Measurements from ENCODE around the gene SNX32. TPM values are rescaled to one million over a fixed set of nuclear protein-coding genes. Genes with fewer than 3 reads are reported as not detected.

The SNX32 gene
- total and polyA plus RNA-seq, 7 experiments from 2014 or later = 0.38 to 2.0 (median 0.92) TPM

DNA sequence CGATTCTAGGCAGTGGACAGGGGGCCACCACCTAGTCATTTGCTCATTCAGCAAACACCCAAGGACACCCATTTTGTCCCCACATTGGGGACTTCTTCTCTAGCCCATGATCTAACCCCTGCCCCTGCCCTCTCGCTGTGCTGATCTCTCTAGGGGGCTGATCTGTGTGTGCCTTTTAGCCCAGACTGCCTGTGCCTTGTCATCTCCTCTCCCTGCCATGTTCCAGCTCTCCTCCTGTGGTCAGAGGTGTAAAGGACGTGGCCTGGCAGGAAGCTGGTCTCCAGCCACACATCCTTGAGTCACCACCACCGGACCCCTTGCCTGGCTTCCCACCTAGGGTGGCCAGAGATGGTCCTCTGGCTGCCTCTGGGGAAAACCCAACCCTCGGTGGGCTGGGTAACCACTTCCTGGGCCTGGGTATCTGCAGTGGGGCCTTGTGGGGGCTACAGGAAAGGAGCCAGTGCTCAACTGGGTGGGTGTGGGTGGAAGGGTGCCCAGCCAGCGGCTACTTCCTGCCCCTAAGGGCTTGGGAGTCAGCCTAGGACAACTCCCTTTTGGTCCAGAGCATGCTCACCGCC lies 47.2 kb downstream of the SNX32 start:
- Histone ChIP-seq H3K27me3 (ENCODE audit: control insufficient read depth in 2 of 2, insufficient read depth in 2 of 2, low read length in 2 of 2) (no peaks in the 10 kb centered on the region), H3K4me3 (ENCODE audit: low read length) (no peak overlapping the region), H3K9me3 (ENCODE audit: control insufficient read depth in 2 of 3, low read length in 3 of 3) (no peaks in the 10 kb centered on the region), H3K4me1 (ENCODE audit: control insufficient read depth in 2 of 2, insufficient read depth in 2 of 2, low read length in 2 of 2) (peaks cover 31 to 34% of the 10 kb centered on the region in 2 donors), H3K27ac (ENCODE audit: low read depth, low read length) (peak overlapping the region; percentile 39), H3K36me3 (ENCODE audit: control insufficient read depth in 2 of 3, insufficient read depth in 3 of 3, low read length in 3 of 3) (peaks cover 0 to 27% (median 0%) of the 10 kb centered on the region in 3 experiments)
- Mint-ChIP-seq H3K36me3 (peaks cover 0 to 9% (median 3%) of the 10 kb centered on the region in 5 donors), H3K4me1 (peaks cover 12 to 56% (median 29%) of the 10 kb centered on the region in 7 donors), H3K9me3 (no peaks in the 10 kb centered on the region), H3K27me3 (no peaks in the 10 kb centered on the region), H3K4me3 (peak overlapping the region in 6 of 10 donors; percentile 21 to 80 (median 58)), H3K27ac (peak overlapping the region in 6 of 9 donors; percentile 80 to 92 (median 84))
- ChIA-PET CTCF (interaction anchor here (1.0 to 2.5 kb wide), 3 partner anchors 10 to 21 kb away, joined by 3 to 9 read pairs (median 6); partner anchors contain the start of genes CCDC85B and MUS81), POLR2A (interaction anchor here (0.6 to 5.4 kb wide), 6 partner anchors 9 to 374 kb away, joined by 3 to 73 read pairs (median 4); partner anchors contain the start of genes CCDC85B, CFL1, FIBP and MUS81)
- intact Hi-C loops (cut with micrococcal nuclease) = no loop called here
- ATAC-seq (no peak), DNase-seq (no peak)

DNA sequence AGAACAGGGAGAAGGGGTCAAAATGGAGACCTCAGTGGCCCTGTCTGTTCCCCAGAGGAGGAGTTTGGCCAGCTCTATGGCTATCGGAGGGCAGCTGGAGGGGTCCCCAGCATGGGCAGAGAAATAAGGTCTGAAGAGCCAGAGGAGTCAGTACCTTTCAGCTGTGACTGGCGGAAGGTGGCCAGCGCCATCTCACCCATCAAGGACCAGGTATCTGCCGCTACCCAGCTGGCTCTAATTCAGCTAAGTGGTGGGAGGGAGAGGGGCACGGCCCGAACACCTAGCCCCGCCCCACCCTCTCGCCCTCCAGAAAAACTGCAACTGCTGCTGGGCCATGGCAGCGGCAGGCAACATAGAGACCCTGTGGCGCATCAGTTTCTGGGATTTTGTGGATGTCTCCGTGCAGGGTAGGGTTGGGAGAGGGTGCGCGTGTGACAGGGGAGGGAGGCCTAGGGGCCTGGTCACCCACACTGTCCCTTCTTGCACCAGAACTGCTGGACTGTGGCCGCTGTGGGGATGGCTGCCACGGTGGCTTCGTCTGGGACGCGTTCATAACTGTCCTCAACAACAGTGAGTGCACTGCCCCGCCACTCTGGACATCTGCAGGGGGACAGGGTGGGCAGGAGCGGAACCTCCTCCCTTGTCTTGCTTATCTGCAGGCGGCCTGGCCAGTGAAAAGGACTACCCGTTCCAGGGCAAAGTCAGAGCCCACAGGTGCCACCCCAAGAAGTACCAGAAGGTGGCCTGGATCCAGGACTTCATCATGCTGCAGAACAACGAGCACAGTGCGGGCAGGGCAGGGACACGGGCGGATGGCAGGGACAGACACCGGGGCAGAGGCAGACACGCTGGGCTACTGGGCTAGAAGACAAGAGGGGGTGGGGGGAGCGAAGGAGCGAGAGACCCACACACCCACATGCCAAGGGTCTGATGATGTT lies 48.6 kb downstream of the SNX32 start:
- ATAC-seq (no peak), DNase-seq (peak in 1 of 9 donors; percentile 7)
- peaks cover 0 to 27% (median 0%) of the 10 kb centered on the region in 3 experiments for H3K36me3 ChIP-seq (ENCODE audit: control insufficient read depth in 2 of 3, insufficient read depth in 3 of 3, low read length in 3 of 3)
- Mint-ChIP-seq H3K4me1 (peaks cover 20 to 64% (median 36%) of the 10 kb centered on the region in 7 donors), H3K36me3 (peaks cover 0 to 9% (median 3%) of the 10 kb centered on the region in 5 donors), H3K9me3 (peaks cover 0 to 1% (median 0%) of the 10 kb centered on the region in 11 donors), H3K4me3 (peak overlapping the region in 1 of 10 donors; percentile 66), H3K27ac (peak overlapping the region in 6 of 9 donors; percentile 14 to 72 (median 46)), H3K27me3 (no peaks in the 10 kb centered on the region)
- ChIA-PET CTCF (interaction anchor here (0.5 to 3.6 kb wide), 8 partner anchors 8 to 179 kb away, joined by 3 to 38 read pairs (median 4); partner anchors contain the start of genes CCDC85B, MUS81 and SNX32), POLR2A (interaction anchor here (0.8 to 5.4 kb wide), 4 partner anchors 8 to 79 kb away, joined by 3 to 73 read pairs (median 27); partner anchors contain the start of genes CCDC85B, CFL1, FIBP and MUS81)
- H3K4me3 ChIP-seq (ENCODE audit: low read length) = no peak overlapping the region
- no peak overlapping the region for H3K27ac ChIP-seq (ENCODE audit: low read depth, low read length)
- H3K4me1 ChIP-seq (ENCODE audit: control insufficient read depth in 2 of 2, insufficient read depth in 2 of 2, low read length in 2 of 2) = peaks cover 31 to 34% of the 10 kb centered on the region in 2 donors
- H3K9me3 ChIP-seq (ENCODE audit: control insufficient read depth in 2 of 3, low read length in 3 of 3) = no peaks in the 10 kb centered on the region
- no peaks in the 10 kb centered on the region for H3K27me3 ChIP-seq (ENCODE audit: control insufficient read depth in 2 of 2, insufficient read depth in 2 of 2, low read length in 2 of 2)
- intact Hi-C loops (cut with micrococcal nuclease) = no loop called here

DNA sequence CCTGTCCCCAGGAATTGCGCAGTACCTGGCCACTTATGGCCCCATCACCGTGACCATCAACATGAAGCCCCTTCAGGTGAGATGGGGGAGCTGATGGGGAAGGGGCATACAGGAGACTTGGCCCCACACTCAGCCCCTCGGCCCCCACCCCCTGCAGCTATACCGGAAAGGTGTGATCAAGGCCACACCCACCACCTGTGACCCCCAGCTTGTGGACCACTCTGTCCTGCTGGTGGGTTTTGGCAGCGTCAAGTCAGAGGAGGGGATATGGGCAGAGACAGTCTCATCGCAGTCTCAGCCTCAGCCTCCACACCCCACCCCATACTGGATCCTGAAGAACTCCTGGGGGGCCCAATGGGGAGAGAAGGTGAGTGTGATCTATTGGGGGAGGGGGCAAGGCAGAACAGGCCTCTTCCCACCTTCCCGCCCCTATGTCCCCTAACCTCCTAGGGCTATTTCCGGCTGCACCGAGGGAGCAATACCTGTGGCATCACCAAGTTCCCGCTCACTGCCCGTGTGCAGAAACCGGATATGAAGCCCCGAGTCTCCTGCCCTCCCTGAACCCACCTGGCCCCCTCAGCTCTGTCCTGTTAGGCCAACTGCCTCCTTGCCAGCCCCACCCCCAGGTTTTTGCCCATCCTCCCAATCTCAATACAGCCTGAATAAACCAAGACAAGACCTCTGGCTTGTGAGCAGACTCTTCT lies 49.4 kb downstream of the SNX32 start:
- ATAC-seq (no peak), DNase-seq (peak in 1 of 9 donors; percentile 7)
- Mint-ChIP-seq H3K9me3 (peaks cover 0 to 1% (median 0%) of the 10 kb centered on the region in 11 donors), H3K27me3 (no peaks in the 10 kb centered on the region), H3K27ac (peak overlapping the region in 3 of 9 donors; percentile 14 to 93 (median 68)), H3K4me1 (peaks cover 20 to 64% (median 38%) of the 10 kb centered on the region in 7 donors), H3K4me3 (no peak overlapping the region), H3K36me3 (peaks cover 0 to 10% (median 3%) of the 10 kb centered on the region in 5 donors)
- H3K4me1 ChIP-seq (ENCODE audit: control insufficient read depth in 2 of 2, insufficient read depth in 2 of 2, low read length in 2 of 2) = peaks cover 38 to 40% of the 10 kb centered on the region in 2 donors
- ChIA-PET POLR2A (interaction anchor here (12.3 kb wide), 1 partner anchor 20 kb away, joined by 316 read pairs; the partner anchor contains the start of genes CFL1 and MUS81), CTCF (interaction anchor here (0.8 to 9.0 kb wide), 13 partner anchors 12 to 270 kb away, joined by 3 to 159 read pairs (median 7); partner anchors contain the start of genes AP5B1, CFL1, MUS81 and SNX32)
- intact Hi-C loops (cut with micrococcal nuclease) = no loop called here
- no peaks in the 10 kb centered on the region for H3K9me3 ChIP-seq (ENCODE audit: control insufficient read depth in 2 of 3, low read length in 3 of 3)
- H3K4me3 ChIP-seq (ENCODE audit: low read length) = no peak overlapping the region
- H3K27ac ChIP-seq (ENCODE audit: low read depth, low read length) = no peak overlapping the region
- H3K36me3 ChIP-seq (ENCODE audit: control insufficient read depth in 2 of 3, insufficient read depth in 3 of 3, low read length in 3 of 3) = peaks cover 0 to 27% (median 0%) of the 10 kb centered on the region in 3 experiments
- no peaks in the 10 kb centered on the region for H3K27me3 ChIP-seq (ENCODE audit: control insufficient read depth in 2 of 2, insufficient read depth in 2 of 2, low read length in 2 of 2)

DNA sequence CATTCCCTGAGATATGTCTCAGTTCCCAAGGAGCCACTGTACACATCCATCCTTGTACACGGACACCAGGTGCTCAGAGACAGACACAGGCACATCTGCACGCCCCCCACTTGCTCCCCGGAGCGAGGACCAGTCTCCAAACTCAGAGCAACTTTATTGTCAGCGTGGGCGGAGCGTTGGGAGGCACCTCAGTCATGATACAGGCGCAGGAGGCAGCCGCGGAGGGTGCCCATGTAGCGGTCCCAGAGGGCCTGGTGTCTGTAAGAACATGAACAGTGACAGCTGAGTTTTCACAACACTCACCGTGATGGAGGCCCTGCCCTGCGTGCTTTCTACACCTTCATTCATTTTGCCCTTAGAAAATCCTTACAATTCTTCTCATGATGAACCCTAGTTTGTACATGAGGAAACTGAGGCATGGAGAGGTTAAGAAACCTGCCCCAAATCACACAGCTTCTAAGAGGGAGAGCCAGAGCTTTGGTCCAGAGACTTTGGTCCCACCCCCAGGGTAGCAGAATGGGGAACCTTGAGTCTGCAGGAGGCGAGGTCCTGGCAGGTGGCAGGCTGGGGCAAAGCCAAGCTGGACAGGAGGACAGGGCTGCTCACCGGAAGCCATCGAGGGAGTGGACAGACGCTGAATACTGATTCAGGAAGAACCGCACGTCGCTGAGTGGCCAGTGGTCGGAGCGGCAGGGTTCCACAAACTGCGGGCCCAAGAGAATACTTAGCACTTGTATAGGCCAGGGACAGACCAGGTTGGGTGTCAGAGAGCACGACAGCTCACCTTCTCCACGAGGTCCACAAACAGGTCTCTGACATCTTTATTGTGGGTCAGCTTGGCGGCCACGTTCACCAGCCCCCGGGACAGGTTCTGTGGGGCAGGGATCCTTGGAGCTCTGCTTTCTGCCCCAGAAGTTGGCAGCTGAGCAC lies 50.3 kb downstream of the SNX32 start:
- no peaks in the 10 kb centered on the region for H3K9me3 ChIP-seq (ENCODE audit: control insufficient read depth in 2 of 3, low read length in 3 of 3)
- ATAC-seq = no peak
- DNase-seq = peak in 1 of 9 donors; percentile 11
- peak overlapping the region in 8 of 9 donors; percentile 70 to 93 (median 80) for H3K27ac Mint-ChIP-seq
- intact Hi-C loops (cut with micrococcal nuclease) = loop anchor here (1.0 kb wide), 6 partner anchors 11 to 173 kb away; partner anchors contain the start of gene MUS81 (in 2 of the 2)
- no peaks in the 10 kb centered on the region for H3K27me3 Mint-ChIP-seq
- peaks cover 0 to 3% (median 0%) of the 10 kb centered on the region in 11 donors for H3K9me3 Mint-ChIP-seq
- H3K4me1 Mint-ChIP-seq = peaks cover 26 to 65% (median 40%) of the 10 kb centered on the region in 7 donors
- CTCF ChIA-PET = interaction anchor here (0.6 to 9.0 kb wide), 30 partner anchors 10 to 271 kb away, joined by 3 to 159 read pairs (median 5); partner anchors contain the start of genes AP5B1, CFL1, KAT5 and MUS81
- H3K27ac ChIP-seq (ENCODE audit: low read depth, low read length) = peak overlapping the region; percentile 14
- H3K4me3 Mint-ChIP-seq = peak overlapping the region in 1 of 10 donors; percentile 29
- H3K4me1 ChIP-seq (ENCODE audit: control insufficient read depth in 2 of 2, insufficient read depth in 2 of 2, low read length in 2 of 2) = peaks cover 35 to 36% of the 10 kb centered on the region in 2 donors
- no peaks in the 10 kb centered on the region for H3K27me3 ChIP-seq (ENCODE audit: control insufficient read depth in 2 of 2, insufficient read depth in 2 of 2, low read length in 2 of 2)
- H3K4me3 ChIP-seq (ENCODE audit: low read length) = no peak overlapping the region
- POLR2A ChIA-PET = interaction anchor here (0.8 to 12.3 kb wide), 10 partner anchors 10 to 231 kb away, joined by 3 to 316 read pairs (median 6); partner anchors contain the start of genes C11orf68, CFL1, KAT5 and MUS81
- peaks cover 0 to 27% (median 0%) of the 10 kb centered on the region in 3 experiments for H3K36me3 ChIP-seq (ENCODE audit: control insufficient read depth in 2 of 3, insufficient read depth in 3 of 3, low read length in 3 of 3)
- H3K36me3 Mint-ChIP-seq = peaks cover 0 to 11% (median 3%) of the 10 kb centered on the region in 5 donors

DNA sequence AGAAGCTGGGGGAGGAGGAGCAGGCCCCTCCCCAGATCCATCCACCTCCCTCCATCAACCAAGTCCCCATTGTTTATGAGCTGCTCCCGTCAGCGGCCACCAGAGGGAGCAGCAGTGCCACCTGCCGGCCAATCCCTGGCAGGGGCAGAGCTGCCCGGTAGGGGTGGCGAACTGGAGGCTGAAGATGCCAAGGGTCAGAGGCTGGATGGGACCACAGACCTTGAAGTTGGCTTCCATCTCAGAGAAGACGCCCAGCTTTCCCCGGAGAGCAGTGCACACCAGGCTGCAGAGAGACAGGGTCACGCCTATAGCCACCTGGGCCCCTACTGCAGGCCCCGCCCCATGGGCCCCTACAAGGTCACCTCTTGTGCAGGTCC lies 50.9 kb downstream of the SNX32 start:
- H3K27ac ChIP-seq (ENCODE audit: low read depth, low read length) = peak overlapping the region; percentile 9
- ATAC-seq = peak; percentile 74
- DNase-seq = peak; percentile 68 to 87 (median 80)
- peaks cover 33 to 35% of the 10 kb centered on the region in 2 donors for H3K4me1 ChIP-seq (ENCODE audit: control insufficient read depth in 2 of 2, insufficient read depth in 2 of 2, low read length in 2 of 2)
- Mint-ChIP-seq H3K36me3 (peaks cover 0 to 11% (median 3%) of the 10 kb centered on the region in 5 donors), H3K27me3 (no peaks in the 10 kb centered on the region), H3K27ac (peak overlapping the region in 8 of 9 donors; percentile 70 to 93 (median 80)), H3K4me1 (peaks cover 29 to 65% (median 41%) of the 10 kb centered on the region in 7 donors), H3K9me3 (peaks cover 0 to 3% (median 0%) of the 10 kb centered on the region in 11 donors), H3K4me3 (peak overlapping the region in 3 of 10 donors; percentile 29 to 63 (median 58))
- no peaks in the 10 kb centered on the region for H3K9me3 ChIP-seq (ENCODE audit: control insufficient read depth in 2 of 3, low read length in 3 of 3)
- ChIA-PET POLR2A (interaction anchor here (0.6 to 12.3 kb wide), 14 partner anchors 11 to 231 kb away, joined by 3 to 316 read pairs (median 4); partner anchors contain the start of genes BANF1, C11orf68, CFL1 and EIF1AD), CTCF (interaction anchor here (0.6 to 9.0 kb wide), 32 partner anchors 10 to 272 kb away, joined by 3 to 159 read pairs (median 4); partner anchors contain the start of genes AP5B1, CFL1, KAT5 and MUS81)
- H3K27me3 ChIP-seq (ENCODE audit: control insufficient read depth in 2 of 2, insufficient read depth in 2 of 2, low read length in 2 of 2) = no peaks in the 10 kb centered on the region
- no peak overlapping the region for H3K4me3 ChIP-seq (ENCODE audit: low read length)
- intact Hi-C loops (cut with micrococcal nuclease) = loop anchor here (1.0 kb wide), 6 partner anchors 11 to 173 kb away; partner anchors contain the start of gene MUS81 (in 2 of the 2)
- peaks cover 0 to 27% (median 0%) of the 10 kb centered on the region in 3 experiments for H3K36me3 ChIP-seq (ENCODE audit: control insufficient read depth in 2 of 3, insufficient read depth in 3 of 3, low read length in 3 of 3)

Data from naive thymus-derived CD4-positive, alpha-beta T cell (primary cell).